GM19452 (cell line): ENCODE measurements around the gene APLN.
A peak's percentile ranks its signal among the peaks of the same experiment; 100 is the strongest.

Experiments used
- ATAC-seq: cut with Tn5 transposase; IDR thresholded peaks from one replicate; pipeline ENCODE4 v1.9.1; 2021; ENCODE audit not compliant: unreplicated experiment

The APLN gene

GRCh38 chrX:129663171-129663570 is 8.4 kb upstream of the APLN start:
- ATAC-seq, result no peak

DNA sequence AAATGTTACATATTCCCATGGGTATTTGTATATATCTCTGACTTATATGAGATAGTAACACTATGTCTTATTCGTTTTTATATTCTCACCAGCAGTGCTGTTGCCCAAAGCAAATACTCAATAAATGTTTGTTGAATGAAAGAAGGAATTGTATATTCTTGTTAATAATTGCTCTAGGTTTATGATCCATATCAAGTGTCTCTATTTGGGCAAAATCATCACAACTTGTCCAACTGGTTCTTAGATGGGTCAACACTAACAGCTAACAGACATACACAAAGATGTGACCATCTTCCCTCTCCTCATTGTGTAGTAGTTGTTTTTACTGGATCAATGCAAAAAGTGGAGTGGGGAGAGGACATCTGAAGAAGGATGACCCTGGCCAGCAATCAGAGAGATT is 6.6 kb upstream of the APLN start:
- no peak for ATAC-seq

DNA sequence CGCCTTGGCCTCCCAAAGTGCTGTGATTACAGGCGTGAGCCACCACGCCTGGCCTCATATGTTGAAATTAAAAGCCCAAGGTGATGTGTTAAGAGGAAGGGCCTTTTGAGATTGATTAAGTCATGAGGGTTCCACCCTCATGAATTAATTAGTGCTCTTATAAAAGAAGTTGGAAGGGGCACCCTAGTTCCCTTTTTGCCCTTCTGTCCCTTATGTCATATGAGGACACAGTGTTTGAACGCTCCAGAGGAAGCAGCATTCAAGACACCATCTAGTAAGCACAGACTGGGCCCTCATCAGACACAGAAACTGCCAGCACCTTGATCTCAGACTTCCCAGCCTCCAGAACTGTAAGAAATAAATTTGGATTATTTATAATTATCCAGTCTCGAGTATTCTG is 5.1 kb upstream of the APLN start:
- no peak for ATAC-seq

- no peak for ATAC-seq
Observed at GRCh38 chrX:129659141-129659540, 4.4 kb upstream of the APLN start.

DNA sequence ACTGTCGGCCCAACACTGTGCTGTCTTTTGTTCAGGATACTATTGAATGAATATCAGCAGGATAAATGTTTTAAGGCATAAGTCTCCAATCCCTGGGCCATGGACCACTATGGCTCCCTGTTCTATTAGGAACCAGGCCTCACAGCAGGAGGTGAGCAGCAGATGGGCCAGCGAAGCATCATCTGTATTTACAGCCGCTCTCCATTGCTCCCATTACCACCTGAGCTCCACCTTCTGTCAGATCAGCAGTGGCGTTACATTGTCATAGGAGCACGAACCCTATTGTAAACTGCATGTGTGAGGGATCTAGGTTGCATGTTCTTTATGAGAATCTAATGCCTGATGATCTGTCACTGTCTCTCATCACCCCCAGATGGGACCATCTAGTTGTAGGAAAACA is 3.7 kb upstream of the APLN start:
- ATAC-seq, result no peak

DNA sequence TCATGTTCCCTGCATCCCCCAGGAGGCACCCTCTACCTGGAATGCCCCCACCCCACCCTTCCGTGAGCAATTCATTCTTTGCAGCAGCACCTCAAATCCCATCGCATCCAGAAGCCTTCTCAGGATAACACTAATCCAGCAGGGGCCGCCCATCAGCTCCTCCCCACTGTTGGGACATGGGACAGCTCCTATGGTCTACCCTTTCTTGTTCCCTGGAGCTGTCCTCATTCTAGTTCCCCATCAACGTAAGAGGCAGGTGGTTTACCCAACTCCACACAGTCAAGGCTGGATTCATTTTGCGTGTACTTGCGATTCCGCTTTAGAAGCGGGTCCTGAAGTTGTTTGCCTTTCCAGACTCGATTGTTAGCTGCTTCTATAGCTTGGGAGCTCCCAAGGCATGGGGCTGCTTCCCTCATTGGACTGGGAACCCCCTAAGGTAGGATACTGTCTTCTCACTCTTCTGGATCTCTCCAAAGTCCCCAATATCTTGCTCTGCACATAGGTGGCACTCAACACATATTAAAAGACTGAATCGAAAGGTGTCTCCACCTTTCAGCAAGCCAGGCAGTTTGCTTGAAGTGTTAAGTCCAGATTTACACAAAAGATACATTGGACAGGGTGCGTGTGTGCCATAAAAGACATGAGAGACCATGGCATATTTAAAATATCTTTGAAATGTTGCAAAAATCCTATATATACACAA is 942 bp upstream of the APLN start:
- ATAC-seq, result no peak

DNA sequence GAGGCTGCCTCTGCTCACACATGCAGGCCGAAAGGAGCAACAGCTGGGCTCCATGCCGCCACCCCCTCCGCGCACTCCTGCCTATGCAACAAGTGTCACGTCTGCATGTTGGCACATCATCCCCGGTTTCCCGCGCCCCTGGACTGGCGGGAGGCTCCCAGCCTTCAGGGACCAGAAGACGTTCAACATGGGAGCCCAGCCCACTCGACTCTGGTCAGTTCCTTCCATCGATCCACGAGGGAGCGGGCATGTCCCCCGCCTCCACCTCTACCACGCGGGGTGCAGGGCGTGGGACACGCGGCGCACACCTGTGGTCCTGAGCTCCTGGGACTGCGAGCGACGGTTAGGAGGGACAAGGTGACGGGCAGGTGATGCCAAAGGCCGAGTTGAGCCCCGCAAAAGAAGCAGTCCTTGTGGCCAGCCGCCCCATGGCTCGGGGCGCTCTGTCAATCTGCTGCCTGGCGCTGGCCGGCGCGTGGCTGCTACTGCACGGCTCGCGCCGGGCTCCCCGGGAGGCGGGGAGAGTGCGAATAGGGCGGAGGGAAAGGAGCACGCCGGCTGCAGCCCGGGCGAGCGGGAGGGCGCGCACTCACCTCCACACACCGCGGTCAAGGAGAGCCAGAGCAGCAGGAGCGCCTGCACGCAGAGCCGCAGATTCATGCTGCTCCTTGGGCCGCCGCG is 645 bp downstream of the APLN start:
- ATAC-seq, result peak; percentile 70

GRCh38 chrX:129653181-129653970 is 1.4 kb downstream of the APLN start:
- ATAC-seq, result no peak

- no peak for ATAC-seq
Observed at GRCh38 chrX:129652565-129653169, 2.1 kb downstream of the APLN start.

GRCh38 chrX:129651756-129652564 is 2.8 kb downstream of the APLN start:
- ATAC-seq, result no peak

DNA sequence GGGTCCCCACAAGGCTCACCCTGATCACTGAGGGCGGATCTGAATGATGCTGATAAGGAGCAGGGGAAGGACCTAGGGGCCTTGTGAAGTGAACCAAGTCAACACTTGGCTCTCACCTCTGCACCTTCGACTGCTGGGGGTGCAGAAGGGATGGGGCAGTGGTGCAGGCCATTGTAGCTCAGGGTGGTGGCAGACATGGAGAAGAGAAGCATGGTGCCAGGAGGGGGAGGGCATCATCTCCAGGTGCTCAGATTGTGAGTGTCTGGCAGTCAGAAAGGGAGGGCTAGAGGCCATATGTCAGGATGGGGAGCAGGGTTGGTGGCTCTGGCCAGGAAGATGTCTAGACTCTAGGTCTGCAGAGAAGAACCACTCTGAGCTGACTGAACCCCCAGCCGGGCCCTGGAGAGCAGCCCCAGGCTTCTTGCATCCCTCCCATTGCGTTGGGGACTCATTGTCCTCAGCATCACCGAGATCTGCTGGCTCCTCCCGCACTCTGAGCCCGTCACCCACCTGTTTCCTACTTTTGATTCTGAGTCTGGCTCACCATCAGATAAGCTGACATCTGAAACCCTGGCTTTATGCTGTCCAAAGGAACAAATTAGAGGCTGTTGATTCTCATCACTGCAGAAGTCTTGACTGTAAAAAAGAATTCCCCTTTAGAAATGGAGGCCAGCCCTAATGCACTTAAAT is 3.8 kb downstream of the APLN start:
- ATAC-seq, result no peak

DNA sequence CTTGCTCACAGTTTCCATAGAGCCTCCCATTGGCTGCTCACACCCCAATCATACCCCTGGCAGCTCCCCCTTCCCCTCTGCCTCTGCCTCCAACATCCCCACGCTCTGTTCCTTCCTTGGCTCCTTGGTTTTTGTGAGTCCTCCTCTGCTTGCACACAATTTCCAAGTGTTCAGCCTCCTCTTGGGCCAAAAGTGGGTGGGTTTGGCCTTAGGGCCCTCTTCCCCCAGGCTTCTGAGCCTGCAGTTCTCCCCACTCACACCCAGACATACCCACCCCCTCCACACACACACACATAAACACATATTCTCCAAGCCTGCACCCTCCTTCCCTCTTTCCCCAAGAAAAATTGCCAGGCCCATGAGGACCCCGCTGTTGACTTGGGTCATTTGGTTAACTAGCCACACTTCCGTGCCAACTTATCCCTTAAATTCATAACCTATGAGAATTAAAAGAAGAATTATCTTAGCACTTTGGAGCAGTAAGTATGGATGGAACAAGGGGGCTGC is 4.5 kb downstream of the APLN start:
- ATAC-seq, result no peak

GRCh38 chrX:129649268-129650182 is 5.2 kb downstream of the APLN start:
- ATAC-seq, result no peak

DNA sequence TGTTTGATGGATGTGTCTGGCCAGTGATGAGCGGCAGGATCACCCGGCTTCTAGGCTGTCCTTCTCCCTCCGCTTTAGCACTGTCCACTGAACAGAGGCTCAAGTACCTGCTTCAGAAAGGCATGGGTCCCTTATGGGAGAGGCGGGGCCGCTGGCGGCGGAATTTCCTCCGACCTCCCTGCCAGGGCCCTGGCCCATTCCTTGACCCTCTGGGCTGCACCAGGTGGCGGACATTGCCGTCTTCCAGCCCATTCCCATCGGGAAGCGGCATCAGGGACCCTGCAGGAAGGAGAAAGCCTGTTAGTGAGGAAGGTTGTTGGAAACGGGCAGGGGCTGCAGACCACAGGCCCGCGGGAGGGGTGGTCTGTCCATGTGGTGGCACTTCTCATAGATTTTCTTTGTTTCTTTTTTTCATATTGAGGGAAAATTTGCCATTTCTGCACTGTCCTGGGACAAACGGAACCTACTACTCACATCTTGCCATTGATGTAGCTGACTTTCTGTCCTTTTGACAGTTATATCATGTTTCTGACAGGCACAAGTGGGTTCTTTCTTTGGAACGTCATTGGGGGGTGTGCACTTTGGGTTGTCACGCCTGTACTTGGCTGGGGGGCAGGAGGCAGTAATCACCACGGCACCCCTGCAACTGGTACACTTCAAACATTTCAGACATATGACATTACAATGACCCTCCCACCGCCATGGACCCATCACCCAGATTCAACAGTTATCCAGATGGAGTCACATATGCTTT is 6.1 kb downstream of the APLN start:
- ATAC-seq, result no peak

DNA sequence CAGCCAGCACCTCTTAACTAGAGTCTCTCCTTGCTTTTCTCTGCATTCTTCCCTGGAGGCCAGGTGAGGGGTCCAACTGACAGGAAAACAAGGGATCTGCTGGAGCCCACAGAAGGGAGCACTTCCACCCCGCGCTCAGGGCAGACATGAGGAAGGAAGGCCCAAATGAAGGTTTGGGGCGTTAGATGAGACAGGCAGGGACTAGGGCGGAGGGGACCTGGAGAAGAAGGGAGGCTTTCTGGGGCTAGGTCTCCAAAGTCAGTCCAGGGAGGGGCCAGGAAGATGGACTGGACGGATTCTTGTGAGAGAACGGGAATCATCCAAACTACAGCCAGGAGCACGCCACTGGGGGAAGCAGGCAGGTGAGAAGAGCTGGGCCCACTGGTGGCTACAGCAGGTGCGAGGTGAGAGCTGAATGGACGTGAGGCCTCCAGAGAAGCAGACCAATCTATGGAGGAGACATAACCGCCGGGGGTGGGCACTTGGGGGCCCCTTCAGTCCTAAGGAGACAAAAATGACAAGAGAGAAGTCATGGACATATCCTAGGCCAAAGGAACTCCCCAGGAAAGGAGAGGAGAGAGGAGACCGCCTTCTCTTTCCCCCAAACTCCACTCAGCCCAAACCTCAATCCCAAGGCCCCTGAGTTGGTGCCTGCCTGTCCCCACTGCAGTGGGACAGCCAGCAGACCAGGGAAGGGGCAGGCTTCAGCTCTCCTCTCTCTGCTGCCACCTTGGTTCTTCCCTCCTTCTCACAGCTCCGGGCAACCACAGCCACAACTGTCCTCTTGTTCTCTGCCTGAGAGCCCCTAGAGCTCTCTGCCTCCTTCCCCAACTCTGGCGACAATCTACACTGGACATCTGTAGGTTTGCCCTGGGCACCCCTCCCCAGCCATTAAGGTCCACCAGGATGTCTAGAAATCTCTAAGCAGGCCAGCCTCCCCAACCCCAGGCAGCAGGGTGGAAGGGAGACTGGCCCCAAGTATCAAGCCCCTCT is 7.0 kb downstream of the APLN start:
- no peak for ATAC-seq

GRCh38 chrX:129646566-129647417 is 8.0 kb downstream of the APLN start:
- no peak for ATAC-seq
